ENCODE results near the gene AFG3L2.
A peak's percentile ranks its signal among the peaks of the same experiment; 100 is the strongest.

The AFG3L2 gene

GRCh38 chr18:12352188-12352587, 24.8 kb downstream of the AFG3L2 start:
- DNase-seq, result no peak

DNA sequence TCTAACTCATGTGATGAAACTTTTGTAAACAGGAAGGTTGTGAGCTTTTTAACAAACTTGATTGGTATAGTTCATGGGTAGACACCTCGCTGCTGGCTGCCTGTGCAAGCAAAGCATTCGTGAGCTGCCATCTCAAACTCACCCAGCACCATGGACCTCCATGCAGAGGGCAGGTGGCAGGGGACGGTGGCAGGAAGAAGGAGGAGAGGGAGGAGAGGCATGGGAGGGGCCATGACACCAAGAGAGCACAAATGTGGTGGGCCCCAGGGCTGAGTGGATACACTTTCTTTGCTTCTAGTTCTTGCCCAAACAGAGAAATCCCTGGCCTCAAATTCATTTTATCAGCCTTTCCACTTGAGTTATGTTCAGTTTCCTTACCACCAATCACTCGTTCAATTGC, 29.1 kb downstream of the AFG3L2 start:
- no peak for DNase-seq

DNA sequence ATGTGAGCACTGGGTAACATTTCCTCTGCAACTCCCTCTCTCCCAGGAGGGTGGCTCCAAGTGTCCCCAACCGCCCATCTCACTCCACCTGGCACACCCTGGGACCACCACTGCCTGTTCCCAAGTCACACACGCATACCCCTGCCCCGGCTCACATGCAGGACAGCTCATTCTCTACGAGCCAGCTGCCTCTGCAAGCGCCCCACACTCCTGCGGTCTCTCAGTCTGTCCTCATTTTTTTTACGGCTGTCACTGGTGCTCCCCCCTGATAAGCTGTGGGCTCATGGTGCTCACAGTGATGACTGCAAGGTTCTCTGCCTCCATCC, 30.8 kb downstream of the AFG3L2 start:
- no peak for DNase-seq

GRCh38 chr18:12345491-12346239, 31.4 kb downstream of the AFG3L2 start:
- DNase-seq, result no peak

- DNase-seq, result no peak
Measured at GRCh38 chr18:12342661-12343060, 34.4 kb downstream of the AFG3L2 start.

GRCh38 chr18:12340945-12341660, 35.9 kb downstream of the AFG3L2 start:
- no peak for DNase-seq

DNA sequence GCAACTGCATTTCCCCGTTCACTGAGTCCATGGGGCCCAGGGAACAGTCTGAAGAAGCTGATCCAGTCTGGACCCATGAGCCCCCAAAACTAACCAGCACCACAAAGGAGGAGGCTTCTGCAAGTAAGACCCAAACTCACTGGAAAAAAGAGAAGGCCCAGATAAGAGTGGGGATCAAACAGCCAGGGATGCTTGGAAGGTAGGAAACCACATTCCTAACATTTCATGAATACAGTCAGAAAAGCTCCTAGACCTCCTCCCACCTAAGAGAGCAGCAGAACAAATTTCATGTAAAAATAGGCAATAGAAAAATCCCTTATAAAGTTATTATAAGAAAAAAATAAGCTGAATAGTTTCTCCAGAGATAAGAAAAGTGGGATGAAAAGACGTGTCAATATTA, 38.6 kb downstream of the AFG3L2 start:
- no peak for DNase-seq

GRCh38 chr18:12336887-12337286, 40.1 kb downstream of the AFG3L2 start:
- no peak for DNase-seq

DNA sequence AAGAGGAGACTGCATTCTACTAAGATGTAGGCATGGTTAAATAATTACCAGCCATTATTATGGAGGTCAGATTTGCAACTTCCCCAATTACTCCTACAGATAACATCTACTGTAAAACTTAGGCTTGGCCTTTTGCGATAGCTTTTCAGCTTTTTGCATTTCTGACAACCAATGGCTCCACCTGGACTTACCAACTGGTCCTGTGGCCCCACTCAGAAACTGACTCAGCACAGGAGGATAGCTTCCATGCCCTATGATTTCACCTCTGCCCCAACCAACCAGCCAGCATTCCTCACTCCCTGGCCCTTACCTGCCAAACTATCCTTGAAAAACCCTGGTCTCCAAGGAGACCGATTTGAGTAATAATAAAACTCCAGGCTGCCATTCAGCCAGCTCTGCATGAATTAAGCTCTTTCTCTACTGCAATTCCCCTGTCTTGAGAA, 40.8 kb downstream of the AFG3L2 start:
- no peak for DNase-seq

DNA sequence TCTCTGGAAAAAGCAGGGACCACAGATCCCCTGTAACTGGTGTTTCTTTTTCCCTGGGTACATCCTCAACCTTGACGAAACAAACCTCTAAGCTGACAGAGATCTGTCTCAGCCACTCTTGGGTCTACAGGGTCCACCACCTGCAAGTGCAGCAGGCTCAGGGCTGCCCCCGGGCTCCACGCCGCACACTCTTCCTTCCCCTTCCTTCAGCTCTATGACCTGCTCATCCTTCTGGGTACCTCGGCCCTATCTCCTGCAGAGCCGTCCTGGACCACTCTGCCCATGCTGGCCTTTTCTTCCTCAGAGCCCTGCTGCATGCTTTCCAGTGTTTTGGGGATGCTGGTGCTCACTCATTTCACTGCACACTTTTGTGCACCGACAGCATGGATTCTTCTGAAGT, 41.5 kb downstream of the AFG3L2 start:
- DNase-seq, result no peak

- no peak for DNase-seq
Measured at GRCh38 chr18:12334863-12335262, 42.2 kb downstream of the AFG3L2 start.

DNA sequence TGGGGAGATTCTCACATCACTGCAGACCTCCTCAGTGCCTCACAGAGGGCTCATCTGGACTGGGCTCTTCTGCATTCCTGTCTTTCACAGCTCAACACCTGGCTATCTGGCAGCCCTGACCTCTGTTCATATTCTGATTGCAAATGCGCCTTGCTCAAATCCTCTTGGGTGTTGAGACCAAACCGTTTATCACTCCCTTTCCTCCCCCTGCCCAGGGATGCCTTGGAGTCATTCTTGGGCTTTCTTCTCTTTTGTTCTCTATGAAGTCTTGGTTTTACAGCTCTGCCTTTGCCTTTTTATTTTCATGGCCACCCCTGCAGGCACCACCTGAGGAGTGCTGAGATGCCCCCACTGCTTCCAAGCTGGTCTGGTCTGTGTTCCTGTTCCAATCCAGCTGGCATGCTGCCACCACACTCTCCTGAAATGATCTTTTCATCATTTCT, 42.6 kb downstream of the AFG3L2 start:
- DNase-seq, result no peak

GRCh38 chr18:12333506-12334290, 43.3 kb downstream of the AFG3L2 start:
- DNase-seq, result no peak

- DNase-seq, result no peak
Measured at GRCh38 chr18:12330766-12331165, 46.3 kb downstream of the AFG3L2 start.

- no peak for DNase-seq
Measured at GRCh38 chr18:12329125-12329698, 47.8 kb downstream of the AFG3L2 start.

GRCh38 chr18:12328179-12328823, 48.7 kb downstream of the AFG3L2 start:
- DNase-seq, result no peak

DNA sequence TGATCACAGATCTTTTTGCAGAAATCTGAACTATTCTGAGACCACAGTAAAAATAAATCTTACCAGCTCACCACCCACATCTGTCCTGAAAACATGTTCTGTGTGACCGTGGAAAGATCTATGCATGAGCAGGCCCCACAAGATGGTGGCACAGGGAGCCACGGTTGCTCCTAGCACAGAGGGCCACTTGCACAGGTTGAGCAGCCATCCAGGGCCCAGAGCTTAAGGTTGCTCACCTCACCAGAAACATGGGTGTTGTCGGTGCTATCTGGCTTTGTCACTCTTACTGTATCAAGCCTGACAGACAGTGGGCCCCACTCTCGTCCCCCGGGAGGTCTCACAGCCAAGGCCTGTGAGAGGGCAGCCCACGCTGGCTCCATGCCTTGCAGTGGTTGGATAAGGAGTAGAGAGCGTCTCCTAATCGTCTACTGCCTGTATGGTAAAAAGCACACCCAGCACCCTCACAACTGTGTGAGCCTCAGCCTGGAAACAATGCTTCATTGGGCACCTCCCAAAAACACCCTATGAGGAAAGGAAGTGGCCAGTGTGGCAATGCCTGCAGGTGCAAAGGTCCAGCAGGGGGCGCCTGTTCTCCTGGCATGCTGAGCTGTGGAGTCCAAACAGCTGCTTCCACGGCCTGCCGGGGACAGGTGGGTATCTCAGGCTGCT, 49.4 kb downstream of the AFG3L2 start:
- peak; percentile 42 for DNase-seq

DNA sequence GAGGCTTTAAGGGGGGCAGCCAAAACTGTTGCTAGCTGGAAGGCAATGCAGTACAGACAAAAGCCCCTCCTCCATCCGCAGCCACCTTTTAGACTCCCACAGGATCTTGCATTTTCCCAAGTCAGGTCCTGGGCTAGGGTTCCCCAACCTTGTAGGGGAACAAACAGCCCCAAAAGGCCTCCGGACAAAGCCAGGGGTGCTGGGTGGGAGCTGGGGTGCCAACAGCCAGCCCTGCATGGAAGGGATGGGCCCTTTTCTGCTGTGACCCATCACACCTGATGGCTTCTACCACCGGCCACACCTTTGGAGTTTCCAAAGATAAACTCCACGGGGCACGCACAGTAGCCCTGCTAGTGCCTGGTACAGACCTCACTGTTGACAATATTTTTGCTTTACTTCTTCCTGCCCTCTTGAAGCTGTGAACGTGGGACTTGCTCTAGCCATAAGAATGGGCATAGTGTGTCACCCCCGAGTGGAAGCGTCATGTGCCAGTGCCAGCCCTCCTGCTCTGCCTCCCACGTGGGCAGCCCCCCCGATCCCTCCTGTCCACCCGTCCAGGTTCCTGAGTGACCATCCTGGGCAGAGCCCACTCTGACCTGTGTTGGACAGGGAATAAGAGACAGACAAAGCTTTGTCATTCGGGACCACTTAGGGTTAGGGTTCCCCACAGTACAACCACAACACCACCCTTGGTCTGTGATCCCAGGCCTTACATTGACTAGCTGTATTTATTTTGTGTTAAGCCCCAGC, 50.1 kb downstream of the AFG3L2 start:
- DNase-seq, result no peak

DNA sequence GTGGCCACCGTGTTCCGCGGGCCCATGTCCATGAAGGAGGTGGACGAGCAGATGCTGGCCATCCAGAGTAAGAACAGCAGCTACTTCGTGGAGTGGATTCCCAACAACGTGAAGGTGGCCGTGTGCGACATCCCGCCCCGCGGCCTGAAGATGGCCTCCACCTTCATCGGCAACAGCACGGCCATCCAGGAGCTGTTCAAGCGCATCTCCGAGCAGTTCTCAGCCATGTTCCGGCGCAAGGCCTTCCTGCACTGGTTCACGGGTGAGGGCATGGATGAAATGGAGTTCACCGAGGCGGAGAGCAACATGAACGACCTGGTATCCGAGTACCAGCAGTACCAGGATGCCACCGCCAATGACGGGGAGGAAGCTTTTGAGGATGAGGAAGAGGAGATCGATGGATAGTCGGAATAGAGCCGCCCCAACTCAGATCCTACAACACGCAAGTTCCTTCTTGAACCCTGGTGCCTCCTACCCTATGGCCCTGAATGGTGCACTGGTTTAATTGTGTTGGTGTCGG, 51.2 kb downstream of the AFG3L2 start:
- no peak for DNase-seq

- DNase-seq, result no peak
Measured at GRCh38 chr18:12324991-12325725, 51.9 kb downstream of the AFG3L2 start.

GRCh38 chr18:12321333-12321732, 55.7 kb downstream of the AFG3L2 start:
- DNase-seq, result no peak

Measured in NCI-H2029 (cell line).